GM12874 (cell line): ENCODE results near the gene U2AF1L4.

Experiments
- CTCF ChIP-seq: IDR thresholded peaks from 2 replicates; pipeline ENCODE4 v1.5.1; 2011; ENCODE audit warnings: low read depth, mild to moderate bottlenecking, control low read depth, low read length, moderate library complexity; ENCODE audit not compliant: insufficient read depth

The U2AF1L4 gene

GRCh38 chr19:35784503-35785338 lies 39.5 kb upstream of the U2AF1L4 start:
- TF ChIP-seq CTCF = no peak

DNA sequence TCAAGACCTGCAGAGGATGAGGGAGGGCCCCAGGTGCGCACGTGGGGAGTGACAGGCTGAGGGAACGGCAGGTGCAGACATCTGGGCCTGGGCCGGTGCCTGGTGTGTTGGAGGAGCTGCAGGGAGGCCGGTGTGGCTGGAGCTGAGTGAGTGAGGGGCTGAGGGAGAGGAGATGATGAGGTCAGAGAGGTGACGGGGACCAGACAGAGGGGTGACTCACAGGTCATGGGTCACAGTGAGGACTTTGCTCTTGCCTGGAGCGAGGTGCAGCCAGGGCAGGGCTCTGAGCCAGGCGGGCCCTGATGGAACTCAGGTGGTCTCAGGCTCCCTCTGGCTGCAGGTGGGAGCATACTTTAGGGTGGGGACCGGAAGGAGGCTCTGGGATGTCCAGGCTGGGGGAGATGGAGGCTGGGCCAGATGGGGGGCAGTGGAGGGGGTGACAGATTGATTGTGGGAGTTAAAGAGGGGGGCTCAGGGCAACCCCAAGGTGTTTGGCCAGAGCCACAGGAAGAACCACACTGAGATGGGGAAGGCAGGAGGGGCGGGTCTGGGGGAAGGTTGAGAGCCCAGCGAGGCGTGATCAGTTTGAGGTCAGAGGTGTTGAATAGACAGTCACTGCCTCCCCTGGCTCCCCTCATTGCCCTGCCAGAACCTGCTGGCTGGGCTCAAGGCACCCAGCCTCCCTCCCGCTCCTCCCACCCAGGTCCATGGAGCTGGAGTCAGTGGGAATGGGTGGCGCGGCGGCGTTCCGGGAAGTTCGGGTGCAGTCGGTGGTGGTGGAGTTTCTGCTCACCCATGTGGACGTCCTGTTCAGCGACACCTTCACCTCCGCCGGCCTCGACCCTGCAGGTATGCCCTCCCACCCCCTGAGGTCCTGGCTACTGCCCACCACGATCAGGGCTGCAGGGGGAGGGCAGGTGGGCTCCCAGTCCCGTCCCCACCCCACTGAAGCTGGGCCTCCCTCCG lies 38.5 kb upstream of the U2AF1L4 start:
- no peak for TF ChIP-seq CTCF

DNA sequence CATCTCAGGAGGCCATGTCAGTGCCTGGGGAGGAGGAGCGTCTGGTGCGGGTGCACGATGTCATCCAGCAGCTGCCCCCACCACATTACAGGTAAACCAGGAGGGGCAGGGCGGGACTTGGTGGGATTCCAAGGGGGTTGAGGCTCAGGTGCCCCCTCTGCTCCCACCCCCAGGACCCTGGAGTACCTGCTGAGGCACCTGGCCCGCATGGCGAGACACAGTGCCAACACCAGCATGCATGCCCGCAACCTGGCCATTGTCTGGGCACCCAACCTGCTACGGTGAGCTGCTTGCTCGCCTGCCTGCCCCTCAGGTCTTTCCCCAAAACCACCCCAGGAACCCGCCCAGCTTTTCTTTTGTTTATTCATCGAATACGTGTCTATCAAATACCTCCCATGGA lies 37.4 kb upstream of the U2AF1L4 start:
- no peak for TF ChIP-seq CTCF

DNA sequence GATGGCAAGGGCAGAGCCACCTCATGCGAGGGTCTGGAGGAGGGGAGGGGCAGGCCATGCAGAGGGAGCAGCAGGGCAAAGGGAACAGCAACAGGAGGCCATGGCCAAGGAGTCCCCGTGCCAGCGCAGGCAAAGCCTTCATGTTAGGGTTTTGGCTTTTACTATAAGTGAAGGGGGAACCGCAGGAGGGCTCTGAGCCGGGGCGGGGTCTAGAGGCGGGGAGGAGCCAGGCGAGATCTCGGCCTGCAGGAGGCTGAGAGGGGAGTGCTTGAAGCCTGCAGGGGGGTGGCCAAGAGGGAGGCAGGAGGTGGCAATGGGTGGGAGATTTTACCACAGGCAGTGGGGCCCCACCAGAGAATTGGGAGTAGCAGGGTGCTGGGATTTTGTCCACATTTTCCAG lies 36.4 kb upstream of the U2AF1L4 start:
- TF ChIP-seq CTCF = no peak

DNA sequence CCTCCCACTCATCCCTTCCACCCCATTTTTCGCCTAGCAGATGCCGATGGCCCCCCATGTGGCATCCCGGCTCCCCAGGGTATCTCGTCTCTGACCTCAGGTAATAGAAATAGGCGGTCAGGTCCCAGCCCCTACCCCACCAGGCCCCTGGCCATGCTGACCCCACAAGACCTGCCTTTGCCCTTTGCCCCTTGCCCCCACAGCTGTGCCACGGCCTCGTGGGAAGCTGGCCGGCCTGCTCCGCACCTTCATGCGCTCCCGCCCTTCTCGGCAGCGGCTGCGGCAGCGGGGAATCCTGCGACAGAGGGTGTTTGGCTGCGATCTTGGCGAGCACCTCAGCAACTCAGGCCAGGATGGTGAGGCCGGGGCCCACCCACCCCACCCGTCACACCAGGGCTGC lies 35.5 kb upstream of the U2AF1L4 start:
- no peak for TF ChIP-seq CTCF

- no peak for TF ChIP-seq CTCF
Measured at GRCh38 chr19:35780058-35780457, 34.8 kb upstream of the U2AF1L4 start.

DNA sequence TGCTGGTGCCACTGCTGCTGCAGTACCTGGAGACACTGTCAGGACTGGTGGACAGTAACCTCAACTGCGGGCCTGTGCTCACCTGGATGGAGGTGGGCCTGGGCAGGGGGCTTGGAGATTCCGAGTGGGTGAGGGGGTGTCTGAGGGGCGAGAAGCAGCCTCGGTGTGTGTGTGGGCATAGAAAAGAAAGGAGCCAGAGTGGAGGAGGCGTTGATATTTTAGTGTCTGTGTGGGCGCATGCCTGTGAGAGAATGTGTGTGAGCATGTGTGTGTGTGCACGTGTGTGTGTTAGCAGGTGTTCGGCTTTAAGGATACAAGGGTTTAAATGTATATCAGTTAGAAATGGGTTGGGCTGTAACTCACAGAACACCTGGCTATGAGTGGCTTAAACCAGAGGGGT lies 33.8 kb upstream of the U2AF1L4 start:
- no peak for TF ChIP-seq CTCF
